ENCODE results near the gene FEN1. TPM values are rescaled to one million over a fixed set of nuclear protein-coding genes. Genes with fewer than 3 reads are reported as not detected.

FEN1 gene
- total and polyA plus RNA-seq, 4 donors, result 4.5 to 46.5 (median 9.5) TPM

GRCh38 chr11:61761440-61762222, 31.1 kb upstream of the FEN1 start:
- TF ChIP-seq JUND (IDR thresholded peaks at IDR 0.05) (no peak), RXRA (IDR thresholded peaks at IDR 0.05) (no peak), MAX (IDR thresholded peaks at IDR 0.05) (no peak), SP1 (IDR thresholded peaks at IDR 0.05) (no peak), FOXA2 (IDR thresholded peaks at IDR 0.05) (no peak), GABPA (IDR thresholded peaks at IDR 0.05 in 1 of 2, conservative IDR thresholded peaks at IDR 0.05 in 1 of 2) (no peak), TAF1 (conservative IDR thresholded peaks at IDR 0.05) (no peak), FOXA1 (IDR thresholded peaks at IDR 0.05) (no peak), NR2F2 (IDR thresholded peaks at IDR 0.05) (no peak), ZBTB33 (IDR thresholded peaks at IDR 0.05) (no peak), ATF3 (IDR thresholded peaks at IDR 0.05) (no peak)
- H3K27ac ChIP-seq (ENCODE audit: low read depth in 1 of 2, low read length in 2 of 2), result no peak overlapping the region
- no peaks in the 10 kb centered on the region for H3K36me3 ChIP-seq (ENCODE audit: control insufficient read depth in 4 of 4, insufficient read depth in 3 of 4, low read depth in 1 of 4, low read length in 3 of 4)
- H3K9ac ChIP-seq (ENCODE audit: low read depth in 1 of 2, low read length in 2 of 2), result no peak overlapping the region
- H3K27me3 ChIP-seq (ENCODE audit: control insufficient read depth in 4 of 4, insufficient read depth in 4 of 4, low read length in 3 of 4), result no peaks in the 10 kb centered on the region
- WGBS, result 88% methylated on average over 11 of the region's 11 CpGs
- no peaks in the 10 kb centered on the region for H3K9me3 ChIP-seq (ENCODE audit: control insufficient read depth in 4 of 4, low read length in 3 of 4)
- H3K4me3 ChIP-seq (ENCODE audit: low read depth in 1 of 3, low read length in 3 of 3), result no peak overlapping the region
- H3K4me1 ChIP-seq (ENCODE audit: control insufficient read depth in 4 of 4, insufficient read depth in 4 of 4, low read length in 3 of 4), result peaks cover 2 to 37% (median 27%) of the 10 kb centered on the region in 4 donors
- DNase-seq (ENCODE audit: low spot score), result no peak

GRCh38 chr11:61762223-61762615, 30.5 kb upstream of the FEN1 start:
- H3K9ac ChIP-seq (ENCODE audit: low read depth in 1 of 2, low read length in 2 of 2), result no peak overlapping the region
- WGBS, result 89% methylated on average over 10 of the region's 10 CpGs
- no peak overlapping the region for H3K27ac ChIP-seq (ENCODE audit: low read depth in 1 of 2, low read length in 2 of 2)
- no peaks in the 10 kb centered on the region for H3K9me3 ChIP-seq (ENCODE audit: control insufficient read depth in 4 of 4, low read length in 3 of 4)
- no peaks in the 10 kb centered on the region for H3K27me3 ChIP-seq (ENCODE audit: control insufficient read depth in 4 of 4, insufficient read depth in 4 of 4, low read length in 3 of 4)
- TF ChIP-seq FOXA2 (IDR thresholded peaks at IDR 0.05) (no peak), YY1 (IDR thresholded peaks at IDR 0.05) (no peak), ZBTB33 (IDR thresholded peaks at IDR 0.05) (no peak), NR2F2 (IDR thresholded peaks at IDR 0.05) (no peak), EGR1 (IDR thresholded peaks at IDR 0.05; ENCODE audit: low read depth in 2 of 2) (no peak), ATF3 (IDR thresholded peaks at IDR 0.05) (no peak), CTCF (IDR thresholded peaks at IDR 0.05; ENCODE audit: low read depth, low read length, missing input control) (no peak), MAX (IDR thresholded peaks at IDR 0.05) (no peak), RAD21 (IDR thresholded peaks at IDR 0.05) (no peak), TAF1 (conservative IDR thresholded peaks at IDR 0.05) (no peak), HNF4G (IDR thresholded peaks at IDR 0.05) (no peak), SP1 (IDR thresholded peaks at IDR 0.05) (no peak), FOXA1 (IDR thresholded peaks at IDR 0.05) (no peak), GABPA (IDR thresholded peaks at IDR 0.05 in 1 of 2, conservative IDR thresholded peaks at IDR 0.05 in 1 of 2) (no peak), HNF4A (conservative IDR thresholded peaks at IDR 0.05) (no peak), JUND (IDR thresholded peaks at IDR 0.05) (no peak), REST (IDR thresholded peaks at IDR 0.05) (no peak), RXRA (IDR thresholded peaks at IDR 0.05) (no peak)
- DNase-seq (ENCODE audit: low spot score), result no peak
- H3K4me3 ChIP-seq (ENCODE audit: low read depth in 1 of 3, low read length in 3 of 3), result no peak overlapping the region
- peaks cover 8 to 40% (median 29%) of the 10 kb centered on the region in 4 donors for H3K4me1 ChIP-seq (ENCODE audit: control insufficient read depth in 4 of 4, insufficient read depth in 4 of 4, low read length in 3 of 4)
- H3K36me3 ChIP-seq (ENCODE audit: control insufficient read depth in 4 of 4, insufficient read depth in 3 of 4, low read depth in 1 of 4, low read length in 3 of 4), result no peaks in the 10 kb centered on the region

Measured in liver (tissue), 9 donors.